BJ (cell line): ENCODE data around the gene RPP21. TPM values are rescaled to one million over a fixed set of nuclear protein-coding genes. Genes with fewer than 3 reads are reported as not detected.
"Not testable (repeated sequence)": the region's sequence is repeated elsewhere in the genome, so short reads cannot be mapped to it uniquely, and the experiment has no call there.

Experiments
- CTCF ChIA-PET: fragments of 350-600 bp; formaldehyde crosslinking; extraction: SDS; loops from one replicate; lab custom pipeline; 2021; ENCODE audit warnings: antibody characterized with exemption, inconsistent platforms; lab: Yijun Ruan, JAX
- POLR2A ChIA-PET: fragments of 300-600 bp; sonication (Branson Sonifier 250); formaldehyde crosslinking; extraction: SDS; loops from one replicate; lab custom pipeline; 2021; ENCODE audit warnings: antibody characterized with exemption; lab: Charles Lee
- DNase-seq: peaks from one replicate; pipeline ENCODE4 v3.0.0-alpha.2; 2011; ENCODE audit warnings: low read depth
- H3K27me3 ChIP-seq: 2 replicates; pipeline ENCODE4 v1.6.0; 2011; ENCODE audit warnings: low read length; ENCODE audit not compliant: control insufficient read depth, insufficient read depth
- H3K36me3 ChIP-seq: 2 replicates; pipeline ENCODE4 v1.5.1; 2011; ENCODE audit warnings: low read length; ENCODE audit not compliant: control insufficient read depth, insufficient read depth
- H3K4me3 ChIP-seq: 2 replicates; pipeline ENCODE4 v1.5.1; 2011; ENCODE audit warnings: low read depth, mild to moderate bottlenecking, control low read depth, low read length
- CTCF ChIP-seq: IDR thresholded peaks from 2 replicates; pipeline ENCODE4 v1.5.1; 2011; ENCODE audit warnings: low read depth, mild to moderate bottlenecking, control low read depth, inconsistent platforms, low read length, moderate library complexity; ENCODE audit not compliant: insufficient read depth
- polyA plus RNA-seq: library from polyadenylated mRNA; depleted of rRNA; stranded (reverse); fragments of >200 nt; gene quantifications from 2 replicates; pipeline ENCODE4 v1.2.3, GENCODE V29; 2011

Gene RPP21
- polyA plus RNA-seq, 1 experiment: 28.3 TPM

GRCh38 chr6:30360139-30360538 lies 15.2 kb downstream of the RPP21 start:
- ChIA-PET POLR2A (no interaction called here), CTCF (interaction anchor here (0.6 to 3.1 kb wide), 6 partner anchors 8 to 133 kb away, joined by 3 to 15 read pairs (median 3); partner anchors contain the start of gene TRIM39)
- no peaks in the 10 kb centered on the region for H3K36me3 ChIP-seq
- peaks cover 32% of the 10 kb centered on the region for H3K27me3 ChIP-seq
- no peak for TF ChIP-seq CTCF
- no peak overlapping the region for H3K4me3 ChIP-seq
- DNase-seq: no peak

- Histone ChIP-seq H3K27me3 (peaks cover 30% of the 10 kb centered on the region), H3K4me3 (no peak overlapping the region), H3K36me3 (no peaks in the 10 kb centered on the region)
- no peak for TF ChIP-seq CTCF
- no peak for DNase-seq
- ChIA-PET POLR2A (no interaction called here), CTCF (no interaction called here)
These were observed 16.7 kb downstream of the RPP21 start for GRCh38 chr6:30361661-30362060.

DNA sequence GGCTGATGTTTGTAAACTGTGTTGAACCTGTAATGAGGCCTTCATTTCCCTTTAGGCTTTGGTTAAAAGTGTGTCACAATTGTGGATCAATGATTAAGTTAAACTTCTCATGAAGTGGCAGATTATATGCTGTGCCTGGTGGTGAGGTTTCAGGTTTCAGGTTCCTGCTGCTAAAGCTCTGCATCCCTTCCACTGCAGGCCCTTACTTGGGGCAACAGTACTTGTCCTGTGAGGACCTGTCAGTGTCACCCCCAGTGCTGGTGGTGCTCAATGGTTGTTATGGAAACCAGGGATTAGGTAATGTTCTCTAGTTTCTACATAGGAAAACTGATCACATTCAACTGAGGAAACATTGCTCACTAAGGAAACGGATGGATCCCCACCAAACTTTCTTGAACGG lies 18.5 kb downstream of the RPP21 start:
- no peak for DNase-seq
- no peak for TF ChIP-seq CTCF
- Histone ChIP-seq H3K4me3 (no peak overlapping the region), H3K36me3 (no peaks in the 10 kb centered on the region), H3K27me3 (peaks cover 27% of the 10 kb centered on the region)
- ChIA-PET CTCF (interaction anchor here (0.8 to 1.1 kb wide), 2 partner anchors 33 to 180 kb away, joined by 3 read pairs; no protein-coding TSS in a partner anchor), POLR2A (no interaction called here)

GRCh38 chr6:30364591-30364990 lies 19.6 kb downstream of the RPP21 start:
- TF ChIP-seq CTCF: peak; percentile 7; the same call in 1 of the 2 replicates
- no peaks in the 10 kb centered on the region for H3K36me3 ChIP-seq
- DNase-seq: no peak
- ChIA-PET CTCF (no interaction called here), POLR2A (no interaction called here)
- no peak overlapping the region for H3K4me3 ChIP-seq
- peaks cover 23% of the 10 kb centered on the region for H3K27me3 ChIP-seq

- CTCF ChIA-PET: interaction anchor here (0.7 to 1.1 kb wide), 2 partner anchors 10 to 149 kb away, joined by 3 to 6 read pairs; no protein-coding TSS in a partner anchor
- POLR2A ChIA-PET, H3K36me3 ChIP-seq, H3K4me3 ChIP-seq, DNase-seq: not testable (repeated sequence)
- H3K27me3 ChIP-seq: peaks cover 15% of the 10 kb centered on the region
These were observed 24.3 kb downstream of the RPP21 start for GRCh38 chr6:30369280-30369679.
